Non-pigmented ciliary epithelial cell (primary cell): ENCODE data around the gene ELMO1.

Experiments used
- DNase-seq: peaks from one replicate; pipeline ENCODE4 v3.0.0-alpha.2; 2010; ENCODE audit warnings: low read depth

ELMO1 gene

GRCh38 chr7:36821617-36822016 is 627.0 kb downstream of the ELMO1 start:
- no peak for DNase-seq

- DNase-seq = no peak
Observed at GRCh38 chr7:36820527-36821170, 628.0 kb downstream of the ELMO1 start.

GRCh38 chr7:36819639-36820038 is 629.0 kb downstream of the ELMO1 start:
- DNase-seq = no peak

DNA sequence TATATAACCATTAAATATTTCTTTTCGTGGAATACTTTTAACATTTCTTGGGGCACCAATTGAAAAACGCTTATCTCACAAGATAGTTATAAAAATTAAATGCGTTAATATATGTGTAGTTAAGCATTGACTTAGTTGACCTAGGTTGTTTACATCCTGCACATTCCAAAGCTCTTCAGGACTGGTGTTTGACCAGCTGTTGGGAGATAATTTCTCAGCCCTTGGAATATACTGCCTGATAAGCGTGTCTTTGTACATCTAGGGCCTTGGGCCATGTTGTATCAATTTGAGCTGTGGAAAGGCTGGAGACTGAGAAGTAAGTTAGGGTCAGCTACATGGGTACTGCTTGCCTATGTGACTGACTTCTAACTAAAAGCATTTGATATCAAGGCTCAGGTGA is 634.4 kb downstream of the ELMO1 start:
- DNase-seq = no peak

- DNase-seq = no peak
Observed at GRCh38 chr7:36811807-36812206, 636.9 kb downstream of the ELMO1 start.

- no peak for DNase-seq
Observed at GRCh38 chr7:36810489-36810888, 638.2 kb downstream of the ELMO1 start.

DNA sequence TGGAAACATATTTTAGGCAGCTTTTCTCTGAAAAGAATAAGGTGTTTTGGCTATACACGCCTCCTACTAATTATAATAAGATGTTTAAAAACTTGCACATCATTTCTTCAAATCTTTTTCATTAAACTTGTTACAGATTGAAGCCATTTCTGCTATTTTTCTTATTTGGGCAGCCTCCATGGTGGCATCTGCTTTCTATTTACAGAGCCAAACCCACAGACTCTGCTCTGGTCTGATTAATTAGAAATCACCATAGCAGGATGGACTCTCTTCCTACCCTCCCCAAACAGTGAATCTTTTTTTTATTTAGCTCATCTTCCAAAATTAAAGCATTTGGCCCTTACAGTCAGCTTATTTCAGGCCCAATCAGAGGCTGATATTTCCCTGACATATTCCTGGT is 638.6 kb downstream of the ELMO1 start:
- DNase-seq = no peak

GRCh38 chr7:36809510-36809909 is 639.2 kb downstream of the ELMO1 start:
- no peak for DNase-seq

GRCh38 chr7:36809086-36809485 is 639.6 kb downstream of the ELMO1 start:
- DNase-seq = no peak

DNA sequence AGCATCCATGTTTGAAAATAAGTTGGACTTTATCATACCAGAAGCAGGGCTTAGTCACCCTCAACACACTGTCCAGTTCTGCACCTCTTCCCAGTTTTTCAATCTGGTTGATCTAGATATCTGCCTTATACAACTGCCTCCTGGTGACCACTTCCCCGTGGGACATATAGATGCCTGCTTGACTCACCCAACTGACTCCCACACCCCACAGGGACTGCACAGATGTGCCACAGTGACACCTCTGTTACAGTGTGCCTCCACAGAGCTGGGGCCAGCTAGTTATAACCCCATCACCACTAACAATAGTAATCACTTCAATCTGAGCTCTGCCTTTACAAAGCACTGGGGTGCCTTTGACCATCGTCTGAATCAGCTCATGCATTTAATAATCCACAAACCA is 641.8 kb downstream of the ELMO1 start:
- no peak for DNase-seq
